ENCODE data around the gene TMX4. TPM values are rescaled to one million over a fixed set of nuclear protein-coding genes. Genes with fewer than 3 reads are reported as not detected.

TMX4 gene
- total and polyA plus RNA-seq, 2 of the 8 experiments (the other 6 are each of a cell fraction or from before 2014, with no cell fraction given) = 2.1 to 7.8 TPM

- TF ChIP-seq, protein P1, sequence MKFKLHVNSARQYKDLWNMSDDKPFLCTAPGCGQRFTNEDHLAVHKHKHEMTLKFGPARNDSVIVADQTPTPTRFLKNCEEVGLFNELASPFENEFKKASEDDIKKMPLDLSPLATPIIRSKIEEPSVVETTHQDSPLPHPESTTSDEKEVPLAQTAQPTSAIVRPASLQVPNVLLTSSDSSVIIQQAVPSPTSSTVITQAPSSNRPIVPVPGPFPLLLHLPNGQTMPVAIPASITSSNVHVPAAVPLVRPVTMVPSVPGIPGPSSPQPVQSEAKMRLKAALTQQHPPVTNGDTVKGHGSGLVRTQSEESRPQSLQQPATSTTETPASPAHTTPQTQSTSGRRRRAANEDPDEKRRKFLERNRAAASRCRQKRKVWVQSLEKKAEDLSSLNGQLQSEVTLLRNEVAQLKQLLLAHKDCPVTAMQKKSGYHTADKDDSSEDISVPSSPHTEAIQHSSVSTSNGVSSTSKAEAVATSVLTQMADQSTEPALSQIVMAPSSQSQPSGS (IDR thresholded peaks at IDR 0.05; ENCODE audit: low read length) = no peak
- no peak for TF ChIP-seq BACH1 (IDR thresholded peaks at IDR 0.05; ENCODE audit: low read length)
- TF ChIP-seq ZNF274 (IDR thresholded peaks at IDR 0.05; ENCODE audit: borderline replicate concordance, extremely low read depth, low read length) = no peak
- TF ChIP-seq, protein P2, sequence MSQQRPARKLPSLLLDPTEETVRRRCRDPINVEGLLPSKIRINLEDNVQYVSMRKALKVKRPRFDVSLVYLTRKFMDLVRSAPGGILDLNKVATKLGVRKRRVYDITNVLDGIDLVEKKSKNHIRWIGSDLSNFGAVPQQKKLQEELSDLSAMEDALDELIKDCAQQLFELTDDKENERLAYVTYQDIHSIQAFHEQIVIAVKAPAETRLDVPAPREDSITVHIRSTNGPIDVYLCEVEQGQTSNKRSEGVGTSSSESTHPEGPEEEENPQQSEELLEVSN (IDR thresholded peaks at IDR 0.05) = no peak
- TF ChIP-seq POU5F1 (IDR thresholded peaks at IDR 0.05; ENCODE audit: low read depth, low read length) = no peak
- no peak for TF ChIP-seq SP4 (IDR thresholded peaks at IDR 0.05; ENCODE audit: low read length)
- no peak for TF ChIP-seq RFX5 (IDR thresholded peaks at IDR 0.05; ENCODE audit: borderline replicate concordance, low read depth, low read length)
Measured at GRCh38 chr20:7966176-7966575, 53.4 kb downstream of the TMX4 start (continued).

All from H1 (cell line).